AG08395 (cell line): Measurements from ENCODE around the gene RNF13.
"Not testable (repeated sequence)": the region's sequence is repeated elsewhere in the genome, so short reads cannot be mapped to it uniquely, and the experiment has no call there.

Source experiments
- DNase-seq: peaks from one replicate; pipeline ENCODE4 v3.0.0; 2012; ENCODE audit warnings: mixed read lengths, low spot score

Gene RNF13

DNA sequence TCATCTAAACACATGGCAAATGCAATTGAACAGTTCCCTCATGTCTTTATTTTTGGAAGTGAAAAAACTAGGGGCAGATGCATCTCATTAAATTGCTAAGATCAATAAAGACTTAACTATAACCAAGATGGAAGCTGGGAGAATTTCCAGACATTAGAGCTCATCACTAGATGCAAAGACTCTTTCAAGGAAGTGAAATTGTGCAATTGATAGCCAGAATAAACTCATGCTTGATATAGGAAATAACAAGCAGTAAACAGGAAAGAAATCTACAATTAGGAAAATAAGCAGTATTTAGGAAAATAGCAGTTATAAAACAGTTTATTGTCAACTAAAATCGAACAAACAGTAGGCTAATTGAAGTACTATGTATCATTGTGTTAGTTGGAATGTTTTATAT, 11.8 kb upstream of the RNF13 start:
- DNase-seq, result no peak

GRCh38 chr3:149801639-149802038, 11.4 kb upstream of the RNF13 start:
- no peak for DNase-seq

DNA sequence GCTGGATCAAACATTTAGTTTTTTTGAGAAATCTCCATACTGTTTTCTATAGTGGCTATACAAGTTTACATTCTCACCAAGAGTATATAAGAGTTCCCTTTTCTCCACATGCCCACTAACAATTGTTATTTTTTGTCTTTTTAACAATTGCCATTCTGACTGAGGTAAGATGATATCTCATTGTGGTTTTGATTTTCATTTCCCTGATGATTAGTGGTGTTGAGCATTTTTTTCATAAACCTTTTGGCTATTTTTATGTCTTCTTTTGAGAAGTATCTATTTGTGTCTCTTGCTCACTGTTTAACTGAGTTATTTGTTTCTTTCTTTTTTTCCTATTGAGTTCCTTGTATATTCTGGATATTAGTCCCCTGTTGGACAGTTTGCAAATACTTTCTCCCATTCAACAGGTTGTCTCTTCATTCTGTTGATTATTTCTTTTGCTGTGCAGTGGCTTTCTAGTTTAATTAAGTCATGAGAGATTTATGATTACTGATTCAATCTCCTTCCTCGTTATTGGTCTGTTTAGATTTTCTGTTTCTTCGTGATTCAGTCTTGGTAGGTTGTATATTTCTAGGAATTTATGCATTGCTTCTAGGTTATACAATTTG, 6.7 kb upstream of the RNF13 start:
- no peak for DNase-seq

- peak; percentile 85 for DNase-seq
Observed at GRCh38 chr3:149808209-149808829, 4.7 kb upstream of the RNF13 start.

DNA sequence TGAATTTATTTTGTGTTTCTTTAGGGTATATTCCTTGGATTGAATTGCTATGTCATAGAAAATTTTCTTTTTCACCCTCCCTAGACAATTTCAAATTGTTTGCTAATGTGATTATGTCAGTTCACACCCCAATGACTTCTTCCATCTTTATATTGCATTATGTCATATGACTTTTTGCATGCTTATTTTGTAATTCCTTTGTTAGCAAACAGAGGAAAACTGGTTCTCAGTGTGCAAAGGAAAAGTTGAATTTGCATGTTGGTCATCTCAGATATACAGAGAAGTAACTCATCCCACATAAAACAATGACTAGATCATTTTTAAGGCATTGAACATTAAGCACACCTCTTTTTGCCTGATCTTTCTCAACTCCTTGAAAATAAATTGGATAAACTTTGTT, 3.3 kb upstream of the RNF13 start:
- no peak for DNase-seq

GRCh38 chr3:149810846-149811245, 2.2 kb upstream of the RNF13 start:
- DNase-seq, result no peak

GRCh38 chr3:149812165-149812605, 830 bp upstream of the RNF13 start:
- DNase-seq, result no peak

- DNase-seq, result peak; percentile 35
Observed at GRCh38 chr3:149813367-149814281, 609 bp downstream of the RNF13 start.

GRCh38 chr3:149815321-149815720, 2.3 kb downstream of the RNF13 start:
- DNase-seq, result no peak

GRCh38 chr3:149815728-149816127, 2.7 kb downstream of the RNF13 start:
- DNase-seq, result no peak

DNA sequence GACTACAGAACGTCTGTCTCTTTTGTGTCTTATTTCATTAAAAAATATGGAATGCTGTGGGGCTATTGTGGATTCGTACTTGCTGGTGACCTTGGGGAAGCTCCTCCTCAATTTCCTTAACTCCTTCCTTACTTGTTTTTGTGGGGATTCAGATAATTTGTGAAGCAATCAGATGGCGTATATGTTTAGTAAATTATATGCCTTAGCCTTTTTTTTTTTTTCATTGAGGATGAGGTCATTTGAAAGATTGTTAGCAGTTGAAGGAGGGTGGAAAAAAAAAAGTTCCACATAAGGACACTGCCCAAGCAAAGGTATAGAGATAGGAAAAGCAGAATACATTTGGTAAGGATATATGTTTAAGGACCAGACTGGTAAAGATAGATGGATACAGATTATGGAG, 3.3 kb downstream of the RNF13 start:
- no peak for DNase-seq

DNA sequence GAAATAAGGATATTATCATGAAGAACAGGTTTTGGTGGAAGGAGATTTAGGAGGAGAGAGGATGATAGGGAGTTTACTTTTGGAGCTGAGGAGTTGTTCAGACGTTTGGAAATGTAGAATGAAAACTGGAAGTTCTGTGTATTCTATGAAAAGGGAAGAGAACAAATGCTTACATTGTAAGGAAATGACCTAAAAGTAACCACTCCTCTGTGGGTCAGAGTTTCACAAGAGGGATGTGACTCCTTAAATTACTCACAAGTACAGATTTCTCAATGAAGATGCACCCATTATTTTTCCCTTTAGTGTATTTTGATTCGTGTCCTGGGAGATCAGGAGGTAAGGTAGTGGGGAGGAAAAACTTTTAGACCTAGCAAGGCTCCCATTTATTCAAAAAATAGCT, 4.0 kb downstream of the RNF13 start:
- peak; percentile 21 for DNase-seq

GRCh38 chr3:149819432-149819831, 6.4 kb downstream of the RNF13 start:
- DNase-seq, result no peak

DNA sequence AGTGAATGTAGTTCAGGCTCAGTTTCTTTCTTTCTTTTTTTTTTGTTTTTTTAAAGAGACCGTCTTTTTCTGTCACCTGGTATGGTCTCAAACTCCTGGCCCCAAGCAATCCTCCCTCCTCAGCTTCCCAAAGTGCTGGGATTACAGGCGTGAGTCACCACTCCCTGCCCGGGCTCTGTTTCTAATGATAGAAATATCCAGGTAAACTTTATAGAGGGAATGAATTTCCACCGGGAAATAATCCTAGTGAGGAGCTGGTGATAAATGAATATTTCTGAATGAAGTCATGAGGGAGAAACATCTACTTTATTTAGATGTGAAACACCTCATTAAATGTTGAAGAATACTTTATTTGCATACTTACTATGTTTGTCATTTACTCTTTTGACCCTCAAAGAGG, 7.2 kb downstream of the RNF13 start:
- DNase-seq, result peak; percentile 3

- DNase-seq, result no peak
Observed at GRCh38 chr3:149826636-149827035, 13.6 kb downstream of the RNF13 start.

- DNase-seq, result no peak
Observed at GRCh38 chr3:149828390-149828789, 15.4 kb downstream of the RNF13 start.

DNA sequence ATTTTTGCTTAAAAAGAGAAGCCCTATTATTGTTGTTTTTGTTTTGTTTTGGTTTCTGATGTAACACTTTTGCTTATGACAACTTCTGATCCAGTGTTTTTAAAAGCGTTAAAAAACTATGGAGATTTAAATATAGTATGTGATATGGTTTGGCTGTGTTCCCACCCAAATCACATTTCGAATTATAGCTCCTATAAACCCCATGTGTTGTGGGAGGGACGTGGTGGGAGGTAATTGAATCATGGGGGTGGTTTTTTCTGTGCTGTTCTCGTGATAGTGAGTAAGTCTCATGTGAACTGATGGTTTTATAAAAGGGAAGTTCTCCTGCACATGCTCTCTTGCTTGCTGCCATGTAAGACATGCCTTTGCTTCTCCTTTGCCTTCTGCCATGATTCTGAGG, 16.6 kb downstream of the RNF13 start:
- DNase-seq, result not testable (repeated sequence)

DNA sequence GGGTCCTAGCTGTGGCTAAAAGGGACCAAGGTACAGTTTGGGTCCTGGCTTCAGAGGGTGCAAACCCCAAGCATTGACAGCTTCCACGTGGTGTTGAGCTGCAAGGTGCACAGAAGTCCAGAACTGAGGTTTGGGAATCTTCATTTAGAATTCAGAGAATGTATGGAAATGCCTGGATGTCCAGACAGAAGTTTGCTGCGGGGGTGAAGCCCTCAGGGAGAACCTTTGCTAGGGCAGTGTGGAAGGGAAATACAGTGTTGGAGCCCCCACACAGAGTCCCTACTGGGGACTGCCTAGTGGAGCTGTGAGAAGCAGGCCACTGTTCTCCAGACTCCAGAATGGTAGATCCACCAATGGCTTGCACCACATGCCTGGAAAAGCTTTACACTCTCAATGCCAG, 17.9 kb downstream of the RNF13 start:
- no peak for DNase-seq

GRCh38 chr3:149831321-149831720, 18.3 kb downstream of the RNF13 start:
- no peak for DNase-seq

DNA sequence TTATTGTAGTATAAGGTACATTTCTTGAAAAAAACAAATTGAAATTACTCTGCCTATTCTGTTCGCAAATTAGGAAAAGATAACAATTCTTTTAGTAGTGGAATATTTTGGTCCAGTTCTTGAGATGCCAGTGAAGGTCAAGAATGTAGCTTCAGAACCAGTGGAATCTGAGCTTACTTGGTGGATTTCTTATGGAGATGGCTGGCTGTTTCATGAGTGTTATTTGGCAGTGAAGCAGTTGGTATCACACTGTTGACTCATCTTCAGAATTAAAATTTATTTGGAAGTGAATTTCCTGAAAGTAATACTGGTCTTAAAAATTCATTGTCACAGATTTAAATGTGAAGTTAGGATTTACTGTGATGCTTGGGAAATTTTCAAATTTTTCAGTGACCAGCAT, 19.1 kb downstream of the RNF13 start:
- DNase-seq, result peak; percentile 38

- no peak for DNase-seq
Observed at GRCh38 chr3:149833241-149833640, 20.2 kb downstream of the RNF13 start.

- DNase-seq, result not testable (repeated sequence)
Observed at GRCh38 chr3:149838491-149838890, 25.5 kb downstream of the RNF13 start.

DNA sequence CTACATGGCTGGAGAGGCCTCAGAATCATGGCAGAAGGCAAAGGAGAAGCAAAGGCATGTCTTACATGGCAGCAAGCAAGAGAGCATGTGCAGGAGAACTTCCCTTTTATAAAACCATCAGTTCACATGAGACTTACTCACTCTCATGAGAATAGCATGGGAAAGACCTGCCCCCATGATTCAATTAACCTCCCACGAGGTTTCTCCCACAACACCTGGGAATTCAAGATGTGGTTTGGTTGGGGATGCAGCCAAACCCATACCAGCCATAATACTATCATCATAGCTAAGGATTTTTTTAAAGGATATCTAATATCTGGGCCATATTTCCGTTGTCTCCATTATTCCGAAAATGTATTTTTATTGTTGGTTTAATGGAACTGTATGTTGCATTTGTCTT, 26.5 kb downstream of the RNF13 start:
- DNase-seq, result not testable (repeated sequence)
